DOHH2 (cell line): Measurements from ENCODE around the gene MPND.

Experiments used
- CTCF ChIP-seq: fragments of 200-600 bp; sonication (generic); IDR thresholded peaks from one replicate; pipeline ENCODE4 v1.5.1; 2014; ENCODE audit warnings: antibody characterized with exemption, mild to moderate bottlenecking, low read depth, low read length; ENCODE audit not compliant: poor library complexity, severe bottlenecking
- EZH2phosphoT487 ChIP-seq: fragments of 200-600 bp; sonication (generic); IDR thresholded peaks from 2 replicates; pipeline ENCODE4 v1.6.1; 2017; ENCODE audit warnings: borderline replicate concordance, mild to moderate bottlenecking, antibody characterized with exemption, low read length, moderate library complexity, mixed read lengths

- TF ChIP-seq CTCF (no peak), EZH2phosphoT487 (no peak)
Measured at GRCh38 chr19:4365791-4366665, 22.7 kb downstream of the MPND start.
